Panc1 (cell line): ENCODE data around the gene SLCO3A1.

Experiments used
- CTCF ChIP-seq: fragments of 450-650 bp; IDR thresholded peaks from 2 replicates; pipeline ENCODE4 v1.5.1; 2017; ENCODE audit warnings: mild to moderate bottlenecking
- POLR2AphosphoS5 ChIP-seq: IDR thresholded peaks from 2 replicates; pipeline ENCODE4 v1.6.1; 2012; ENCODE audit warnings: mild to moderate bottlenecking, low read depth, low read length, moderate library complexity

DNA sequence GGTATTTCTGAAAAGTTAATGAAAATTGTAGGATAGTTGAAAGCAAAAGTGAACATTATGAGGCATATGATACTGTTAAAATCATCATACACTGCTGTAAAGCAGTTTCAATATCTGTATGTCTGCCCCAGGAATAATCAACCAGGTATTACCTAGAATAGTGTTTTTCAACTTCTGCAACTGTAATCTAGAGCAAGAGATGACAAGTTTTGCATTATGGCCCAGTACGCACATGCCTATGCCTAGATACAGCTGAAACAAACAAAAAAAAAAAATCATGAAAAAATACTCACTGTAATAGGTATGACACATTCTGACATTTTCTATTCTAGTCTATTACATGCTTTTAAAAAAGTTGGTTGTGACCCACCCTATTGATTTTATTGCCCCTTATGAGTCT, 299.5 kb downstream of the SLCO3A1 start:
- TF ChIP-seq POLR2AphosphoS5 (no peak), CTCF (no peak)
